HG03039 (cell line): ENCODE measurements around the gene FABP6.
A peak's percentile ranks its signal among the peaks of the same experiment; 100 is the strongest.
"Not testable (repeated sequence)": the region's sequence is repeated elsewhere in the genome, so short reads cannot be mapped to it uniquely, and the experiment has no call there.

Experiments
- ATAC-seq: cut with Tn5 transposase; IDR thresholded peaks from one replicate; pipeline ENCODE4 v1.9.1; 2021; ENCODE audit warnings: mild to moderate bottlenecking, moderate library complexity; ENCODE audit not compliant: unreplicated experiment

The FABP6 gene

GRCh38 chr5:160219356-160219755 is 9.9 kb upstream of the FABP6 start:
- no peak for ATAC-seq

GRCh38 chr5:160221082-160221481 is 8.2 kb upstream of the FABP6 start:
- ATAC-seq: peak; percentile 83

GRCh38 chr5:160227012-160227411 is 2.3 kb upstream of the FABP6 start:
- no peak for ATAC-seq

GRCh38 chr5:160230686-160231527 is 1.6 kb downstream of the FABP6 start:
- ATAC-seq: peak; percentile 50

GRCh38 chr5:160231783-160232342 is 2.6 kb downstream of the FABP6 start:
- ATAC-seq: peak; percentile 54

- no peak for ATAC-seq
These were observed 3.9 kb downstream of the FABP6 start for GRCh38 chr5:160233215-160233614.

GRCh38 chr5:160235731-160236130 is 6.4 kb downstream of the FABP6 start:
- no peak for ATAC-seq

GRCh38 chr5:160237571-160238093 is 8.3 kb downstream of the FABP6 start:
- ATAC-seq: no peak

- no peak for ATAC-seq
These were observed 11.0 kb downstream of the FABP6 start for GRCh38 chr5:160240350-160240749.

GRCh38 chr5:160242145-160242544 is 12.8 kb downstream of the FABP6 start:
- ATAC-seq: no peak

GRCh38 chr5:160245506-160246086 is 16.3 kb downstream of the FABP6 start:
- no peak for ATAC-seq

GRCh38 chr5:160249570-160249969 is 20.3 kb downstream of the FABP6 start:
- not testable (repeated sequence) for ATAC-seq

- ATAC-seq: no peak
These were observed 20.9 kb downstream of the FABP6 start for GRCh38 chr5:160250226-160250625.

GRCh38 chr5:160250826-160251225 is 21.5 kb downstream of the FABP6 start:
- ATAC-seq: no peak

GRCh38 chr5:160251406-160252155 is 22.3 kb downstream of the FABP6 start:
- no peak for ATAC-seq

- no peak for ATAC-seq
These were observed 23.6 kb downstream of the FABP6 start for GRCh38 chr5:160252916-160253315.

GRCh38 chr5:160253441-160253840 is 24.1 kb downstream of the FABP6 start:
- ATAC-seq: no peak

- no peak for ATAC-seq
These were observed 25.4 kb downstream of the FABP6 start for GRCh38 chr5:160254706-160255105.

- no peak for ATAC-seq
These were observed 30.0 kb downstream of the FABP6 start for GRCh38 chr5:160259341-160259740.

- ATAC-seq: no peak
These were observed 30.9 kb downstream of the FABP6 start for GRCh38 chr5:160260006-160260775.
